NCI-H1694 treated with DMSO at 0.1 percent for 48 hours (cell line): ENCODE data around the gene PRRT1B.

Experiments used
- DNase-seq: peaks from one replicate; lab custom pipeline; 2025; lab: John Stamatoyannopoulos, UW

PRRT1B gene

DNA sequence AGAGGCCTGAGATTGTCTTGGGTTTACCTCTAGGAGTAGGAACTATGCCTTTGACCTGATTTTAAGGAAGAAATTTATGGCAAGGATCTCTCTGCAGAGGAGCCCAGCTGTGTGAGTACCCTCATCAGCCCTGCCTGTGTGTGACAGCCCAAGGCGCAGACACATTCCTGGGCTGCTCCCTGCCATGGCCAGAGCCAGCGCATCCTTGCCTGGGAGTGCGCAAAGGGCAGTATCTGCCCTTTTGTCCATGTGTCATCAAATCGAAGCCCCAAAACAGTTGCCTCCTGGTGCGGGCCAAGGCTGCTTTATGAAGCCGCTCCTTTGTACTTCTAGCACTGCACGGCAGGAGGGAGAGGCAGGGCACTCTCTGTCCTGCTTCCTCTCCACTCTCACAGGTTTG, 51.9 kb downstream of the PRRT1B start:
- DNase-seq, result no peak

DNA sequence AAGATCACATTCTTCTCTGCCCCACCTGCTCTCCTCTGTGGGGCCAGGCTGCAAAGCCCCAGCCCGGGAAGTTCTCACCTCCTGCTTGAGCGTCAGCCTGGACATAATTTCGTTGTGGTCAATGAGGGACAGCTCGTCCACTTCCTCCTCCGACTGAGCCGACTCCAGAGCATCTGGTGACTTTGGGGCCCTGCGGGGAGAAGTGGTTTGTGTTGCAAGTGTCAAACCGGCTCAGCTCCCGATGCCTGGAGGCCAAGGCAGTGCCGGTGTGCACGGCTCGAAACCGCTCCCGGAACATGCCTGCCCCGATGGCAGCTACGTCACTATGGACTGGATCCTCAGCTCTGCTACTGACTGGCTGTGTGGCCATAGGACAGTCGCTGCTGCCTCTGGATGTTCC, 52.8 kb downstream of the PRRT1B start:
- no peak for DNase-seq

DNA sequence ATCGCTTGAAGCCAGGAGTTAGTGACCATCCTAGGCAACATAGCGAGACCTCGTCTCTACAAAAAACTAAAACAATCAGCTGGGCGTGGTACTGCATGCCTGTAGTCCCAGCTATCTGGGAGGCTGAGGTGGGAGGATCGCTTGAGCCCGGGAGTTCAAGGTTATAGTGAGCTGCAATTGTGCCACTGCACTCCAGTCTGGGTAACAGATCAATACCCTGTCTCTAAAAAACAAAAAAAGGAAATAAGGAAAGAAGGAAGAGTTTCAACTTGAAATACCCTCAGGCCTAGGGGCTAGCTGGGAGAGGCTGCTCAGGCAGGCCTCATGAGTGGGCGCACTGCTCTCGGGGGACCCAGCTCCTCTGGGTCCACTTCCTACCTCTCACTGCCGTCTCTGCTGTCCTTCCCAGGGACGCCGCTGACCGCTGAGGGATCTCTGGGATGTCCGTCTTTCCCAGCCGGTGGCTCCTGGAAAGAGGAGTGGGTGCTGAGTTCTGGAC, 56.4 kb downstream of the PRRT1B start:
- no peak for DNase-seq

DNA sequence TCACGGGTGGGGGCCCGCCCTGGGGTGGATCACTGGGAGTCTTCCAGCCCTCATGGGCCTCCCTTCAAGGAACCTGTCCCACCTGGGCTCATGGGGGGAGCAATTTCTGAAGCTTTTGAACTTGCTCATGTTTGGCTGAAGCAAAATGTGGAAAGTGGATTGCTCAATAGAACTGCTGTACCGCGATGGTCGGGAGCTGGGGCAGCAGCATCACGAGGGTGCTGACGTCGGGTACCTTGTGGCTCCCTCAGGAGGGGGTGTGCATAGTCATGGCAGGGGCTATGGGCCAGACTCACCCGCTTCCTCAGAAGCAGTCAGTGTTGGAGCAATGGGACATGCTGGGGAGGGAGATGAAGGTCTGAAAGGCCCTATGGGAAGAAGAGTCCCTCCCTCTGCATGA, 57.9 kb downstream of the PRRT1B start:
- DNase-seq, result no peak

DNA sequence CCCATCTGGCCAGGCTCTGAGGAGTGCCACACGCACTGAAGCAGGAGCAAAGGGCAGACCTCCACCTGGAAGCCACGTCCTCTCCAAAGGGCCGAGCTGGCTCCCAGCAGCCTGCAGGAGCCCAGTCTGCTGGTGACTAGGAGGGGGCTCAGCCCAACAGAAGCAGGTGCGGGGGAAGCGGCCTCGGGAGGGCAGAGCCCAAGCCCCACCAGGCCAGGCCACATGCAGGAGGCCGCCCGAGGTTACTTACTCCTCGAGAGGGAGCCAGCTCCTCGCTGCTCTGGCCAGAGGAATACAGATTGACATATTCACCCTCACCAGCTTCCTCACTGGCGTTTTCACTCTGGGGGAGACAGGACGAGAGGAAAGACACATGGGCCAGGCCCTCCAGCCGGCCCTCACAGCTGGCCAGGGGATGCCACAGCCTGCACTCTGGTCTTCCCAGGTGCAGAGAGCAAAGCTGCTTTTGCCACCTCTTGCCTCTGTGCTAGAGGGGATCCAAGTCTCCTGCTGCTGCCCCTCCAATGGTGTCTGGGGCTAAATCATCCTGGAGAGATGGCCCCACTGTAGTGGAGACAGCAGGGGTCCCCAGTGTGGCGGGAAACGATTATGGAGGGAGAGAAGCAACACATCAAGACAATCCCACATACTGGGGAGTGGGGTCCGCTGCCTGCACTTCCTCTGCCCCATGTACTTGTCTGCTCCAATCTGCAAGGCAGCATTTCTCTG, 58.6 kb downstream of the PRRT1B start:
- no peak for DNase-seq

DNA sequence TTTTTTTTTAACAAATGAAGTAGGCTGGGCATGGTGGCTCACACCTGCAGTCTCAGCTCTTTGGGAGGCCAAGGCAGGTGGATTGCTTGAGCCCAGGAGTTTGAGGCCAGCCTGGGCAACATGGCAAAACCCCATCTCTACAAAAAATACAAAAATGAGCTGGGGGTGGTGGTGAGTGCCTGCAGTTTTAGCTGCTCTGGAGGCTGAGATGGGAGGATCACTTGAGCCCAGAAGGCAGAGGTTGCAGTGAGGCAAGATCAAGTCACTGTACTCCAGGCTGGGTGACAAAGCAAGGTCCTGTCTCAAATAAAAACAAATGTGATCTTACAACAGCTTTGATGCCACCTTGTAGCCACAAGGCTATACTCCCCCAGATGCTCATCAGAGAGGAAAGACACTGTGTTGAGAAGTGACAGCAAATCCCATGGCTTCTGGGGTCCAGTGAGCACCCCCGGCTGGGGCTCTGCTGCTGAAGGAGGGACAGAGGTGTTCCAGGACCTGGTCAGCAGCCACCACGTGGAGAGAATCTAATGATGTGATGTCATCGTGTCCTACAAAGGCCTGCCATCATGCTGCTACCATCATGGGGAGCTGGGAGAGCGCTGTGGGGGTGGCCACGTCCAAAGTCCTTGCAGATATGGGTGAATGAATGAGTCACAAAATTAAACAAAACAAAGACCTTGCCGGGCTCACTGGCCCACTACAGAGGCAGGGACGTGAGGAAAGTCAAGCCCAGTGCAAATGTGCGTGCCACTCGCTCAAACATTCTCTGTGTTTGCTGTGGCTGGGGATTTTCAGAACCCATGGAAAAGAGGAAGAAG, 60.7 kb downstream of the PRRT1B start:
- no peak for DNase-seq

DNA sequence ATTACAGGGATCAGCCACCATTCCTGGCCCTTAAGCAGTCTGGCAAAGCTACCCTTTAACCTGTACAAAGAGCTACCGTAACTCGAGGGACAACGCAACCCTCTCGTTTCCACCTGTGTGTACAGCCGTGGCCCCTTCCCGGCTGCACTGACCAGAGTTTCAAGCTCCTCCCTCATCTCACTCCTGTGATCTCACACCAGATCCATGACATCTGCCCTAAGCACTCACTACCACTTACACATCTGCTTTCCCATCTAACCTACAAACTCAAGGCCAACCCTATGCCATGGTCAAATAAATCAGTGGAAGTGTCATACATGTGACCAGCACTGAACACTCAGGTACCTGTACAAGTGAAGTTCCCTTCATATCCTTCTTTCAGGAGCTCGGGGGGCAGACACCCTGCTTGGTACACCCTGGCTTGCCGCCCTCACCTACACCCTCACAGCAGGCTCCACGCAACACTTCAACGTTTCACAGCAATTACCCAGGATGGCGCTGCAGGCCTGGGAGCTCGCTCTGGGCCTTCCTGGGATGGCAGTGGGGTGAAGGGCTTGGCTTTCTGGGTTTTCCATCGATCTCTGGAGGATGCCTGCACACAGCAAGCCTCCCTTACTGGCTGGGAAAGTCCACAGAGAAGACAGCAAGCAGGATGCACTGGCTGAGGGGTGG, 61.7 kb downstream of the PRRT1B start:
- no peak for DNase-seq

DNA sequence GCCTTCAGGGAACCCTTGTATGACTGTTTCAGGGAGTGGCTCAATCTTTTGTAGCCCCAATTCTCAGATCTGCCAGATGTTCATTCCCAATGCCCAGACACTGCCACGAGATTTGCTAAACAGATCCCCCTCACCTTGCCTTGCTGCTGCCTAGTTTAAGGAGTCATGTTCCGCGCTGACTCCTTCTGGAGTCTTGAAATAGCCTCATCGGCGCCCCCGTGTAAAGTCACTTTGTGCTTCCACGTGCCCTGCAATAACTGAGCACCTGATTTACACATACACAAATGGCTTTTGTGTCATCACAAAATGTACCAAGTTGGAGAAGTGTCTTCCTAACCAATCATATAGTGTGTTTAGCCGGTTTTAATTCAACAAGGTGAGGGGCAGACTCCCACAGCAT, 62.3 kb downstream of the PRRT1B start:
- no peak for DNase-seq

DNA sequence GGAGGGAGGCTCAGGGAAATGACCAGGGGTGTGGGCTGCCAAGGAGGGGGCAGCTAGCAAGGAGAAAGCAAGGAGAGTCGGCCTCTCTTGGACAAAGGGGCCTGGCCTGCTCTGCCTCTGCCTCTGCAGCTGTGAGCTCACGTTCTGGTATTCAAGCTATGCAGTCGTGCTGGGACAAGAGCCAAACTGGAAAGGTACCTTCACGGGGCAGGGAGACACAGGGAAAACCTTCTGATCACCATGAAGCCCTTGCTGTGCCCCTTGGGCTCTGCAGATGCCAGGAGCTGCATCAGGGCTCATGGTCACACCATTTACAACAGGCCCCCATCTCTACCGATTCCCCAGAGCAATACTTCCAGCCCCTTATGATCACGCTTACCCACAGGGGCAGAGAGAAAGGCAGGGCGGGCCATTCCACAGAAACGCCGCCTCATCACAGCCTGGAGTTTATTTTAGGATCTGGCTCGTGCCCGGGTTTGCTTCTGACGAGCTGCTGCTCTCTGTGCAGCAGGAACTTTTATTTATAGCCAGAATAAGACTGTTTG, 63.2 kb downstream of the PRRT1B start:
- DNase-seq, result peak; percentile 26
